Right lobe of liver (tissue), 6 donors: Measurements from ENCODE around the gene MIS18BP1. TPM values are rescaled to one million over a fixed set of nuclear protein-coding genes. Genes with fewer than 3 reads are reported as not detected.
"Not testable (repeated sequence)": the region's sequence is repeated elsewhere in the genome, so short reads cannot be mapped to it uniquely, and the experiment has no call there.

ENCODE experiments used
- ATAC-seq, 4 donors: fragments of 200-7000 bp; cut with Tn5 transposase; one replicate each; pipeline ENCODE4 v1.9.1; 2020; ENCODE audit warnings: mild to moderate bottlenecking in 4 of 4, moderate library complexity in 4 of 4
- DNase-seq, 3 donors: peaks; one replicate each; pipeline ENCODE4 v3.0.0-alpha.2; 2020
- H3K27ac ChIP-seq, 3 donors: fragments of 200-600 bp; one replicate each; pipeline ENCODE4 v1.8.0; 2022
- H3K27me3 ChIP-seq, 2 donors: fragments of 200-600 bp; one replicate each; pipeline ENCODE4 v1.8.0; 2022
- H3K36me3 ChIP-seq, 4 donors: fragments of 200-600 bp; sonication (generic) in 1 of 4; one replicate each; pipeline versions ENCODE4 v1.5.1 to v1.8.0; 2017 to 2022; ENCODE audit warnings: control low read depth in 1 of 4
- H3K4me1 ChIP-seq, 4 donors: fragments of 200-600 bp; sonication (generic) in 1 of 4; one replicate each; pipeline versions ENCODE4 v1.5.1 to v1.8.0; 2017 to 2022; ENCODE audit warnings: control low read depth in 1 of 4
- H3K4me3 ChIP-seq, 3 donors: fragments of 200-600 bp; one replicate each; pipeline ENCODE4 v1.8.0; 2022
- H3K9me3 ChIP-seq, 4 donors: fragments of 200-600 bp; sonication (generic) in 1 of 4; one replicate each; pipeline versions ENCODE4 v1.5.1 to v1.8.0; 2017 to 2022; ENCODE audit warnings: control low read depth in 1 of 4
- CTCF ChIP-seq, 4 donors: fragments of 200-600 bp in 3 of 4; fragments of 450-650 bp in 1 of 4; IDR thresholded peaks; one replicate each; pipeline versions ENCODE4 v1.5.1 to v1.8.0; 2016 to 2022; ENCODE audit warnings: antibody characterized with exemption in 4 of 4, mild to moderate bottlenecking in 2 of 4
- POLR2A ChIP-seq: fragments of 450-650 bp; IDR thresholded peaks from one replicate; pipeline ENCODE4 v1.6.1; 2017; ENCODE audit warnings: antibody characterized with exemption, mild to moderate bottlenecking
- WGBS: methylation state at CpG from one replicate; pipeline ENCODE4 v1.1.6; 2018; ENCODE audit warnings: low coverage, low lambda C conversion rate; ENCODE audit not compliant: insufficient coverage; ENCODE audit errors: missing lambda C conversion rate; 5-methylcytosine and 5-hydroxymethylcytosine counted together
- intact Hi-C, 2 donors: fragments of 100-400 bp; cut with DNase I; formaldehyde crosslinking; loops; one replicate each; pipeline versions ENCODE4 v1.11.2 to v1.14.1; 2022
- total RNA-seq, 6 experiments: library from RNA; depleted of rRNA in 2 of 6; stranded (reverse); fragments of >200 nt in 2 of 6; fragmentation: NEBNext Ultra II Directional in 3 of 6; extraction: Animal tissue kit (Norgen Biotek cat#: 25700) in 3 of 6; gene quantifications; one replicate each; pipeline versions ENCODE4 v1.1.0 to v1.2.4, GENCODE V29; 2016 to 2023
- donor health status: DM: no; HTN: yes; CAD: no.
- donor health status: DM: no; HTN: no; CAD: no.
- donor health status: DM: no; HTN: no; CAD: no.
- donor health status: DM: no; HTN: yes; CAD: no.
- donor health status: DM: no; HTN: yes; CAD: no.

Gene MIS18BP1
- total RNA-seq, 6 experiments from 2014 or later, result 4.6 to 11.0 (median 6.4) TPM

DNA sequence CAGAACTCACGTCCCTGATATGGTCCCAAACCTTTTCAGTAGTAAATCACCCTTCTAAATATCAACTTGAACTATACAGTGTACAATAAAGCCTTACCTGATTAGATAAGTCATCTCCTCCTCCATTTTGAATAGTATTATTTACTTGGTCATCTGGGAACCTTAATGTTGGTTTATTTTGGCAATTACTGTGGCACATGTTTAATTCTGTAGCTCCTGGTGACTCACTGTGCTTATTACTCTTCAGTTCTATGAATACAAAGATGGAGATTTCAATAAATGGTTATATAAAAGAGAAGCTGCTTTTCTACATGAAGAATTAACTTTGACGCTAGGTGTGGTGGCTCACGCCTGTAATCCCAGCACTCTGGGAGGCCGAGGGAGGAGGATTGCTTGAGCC lies 25.4 kb downstream of the MIS18BP1 start:
- Histone ChIP-seq H3K4me3 (no peak overlapping the region), H3K27ac (no peak overlapping the region), H3K36me3 (peaks cover 0 to 5% (median 2%) of the 10 kb centered on the region in 4 donors), H3K9me3 (no peaks in the 10 kb centered on the region), H3K27me3 (no peaks in the 10 kb centered on the region), H3K4me1 (no peaks in the 10 kb centered on the region)
- DNase-seq (no peak), ATAC-seq (no peak)
- TF ChIP-seq POLR2A (no peak), CTCF (IDR thresholded peaks at IDR 0.05) (no peak)
- intact Hi-C loops, result no loop called here
- 93% methylated on average over 4 of the region's 4 CpGs for WGBS

DNA sequence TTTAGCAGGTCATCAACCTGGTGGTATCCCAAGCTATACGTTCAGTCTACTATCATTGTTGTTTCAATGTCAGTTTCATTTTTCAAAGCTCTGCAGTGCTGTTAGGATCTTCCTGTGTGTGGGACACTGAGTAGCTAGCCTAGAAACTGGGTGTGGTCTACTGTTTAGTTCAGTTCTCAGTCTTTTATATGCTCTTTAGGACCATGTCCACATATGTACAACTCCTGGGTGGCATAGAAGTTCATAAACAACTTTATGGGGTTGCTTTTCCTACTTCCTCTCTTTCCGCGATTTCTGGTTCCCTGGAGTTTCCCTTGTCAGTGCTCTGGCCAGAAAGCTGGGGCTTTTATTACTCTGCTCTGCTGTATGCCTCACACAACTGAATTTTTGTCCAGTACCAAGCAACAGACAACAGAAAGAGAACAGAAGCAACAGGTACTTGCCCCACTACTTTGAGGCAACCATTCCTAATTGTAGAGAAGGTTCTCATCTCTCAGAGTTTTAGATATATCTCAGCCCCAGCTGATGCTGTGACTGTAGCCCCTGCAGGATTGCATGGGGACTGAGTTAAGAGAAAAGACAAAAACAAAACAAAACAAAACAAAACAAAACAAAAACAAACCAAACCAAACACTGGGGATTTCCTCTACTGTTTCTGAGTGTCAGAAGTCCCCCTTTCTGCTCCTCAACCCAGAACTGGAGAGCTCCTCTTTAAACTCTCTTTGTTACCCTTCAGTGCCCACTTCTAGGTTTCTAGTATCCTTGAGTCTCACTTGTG lies 30.3 kb downstream of the MIS18BP1 start:
- no peaks in the 10 kb centered on the region for H3K4me1 ChIP-seq
- intact Hi-C loops, result no loop called here
- no peaks in the 10 kb centered on the region for H3K9me3 ChIP-seq
- ATAC-seq (no peak), DNase-seq (no peak)
- TF ChIP-seq CTCF (IDR thresholded peaks at IDR 0.05) (no peak), POLR2A (no peak)
- peaks cover 0 to 5% (median 0%) of the 10 kb centered on the region in 4 donors for H3K36me3 ChIP-seq
- H3K27ac ChIP-seq, result no peak overlapping the region
- 81% methylated on average over 3 of the region's 3 CpGs for WGBS
- H3K27me3 ChIP-seq, result no peaks in the 10 kb centered on the region
- H3K4me3 ChIP-seq, result no peak overlapping the region

DNA sequence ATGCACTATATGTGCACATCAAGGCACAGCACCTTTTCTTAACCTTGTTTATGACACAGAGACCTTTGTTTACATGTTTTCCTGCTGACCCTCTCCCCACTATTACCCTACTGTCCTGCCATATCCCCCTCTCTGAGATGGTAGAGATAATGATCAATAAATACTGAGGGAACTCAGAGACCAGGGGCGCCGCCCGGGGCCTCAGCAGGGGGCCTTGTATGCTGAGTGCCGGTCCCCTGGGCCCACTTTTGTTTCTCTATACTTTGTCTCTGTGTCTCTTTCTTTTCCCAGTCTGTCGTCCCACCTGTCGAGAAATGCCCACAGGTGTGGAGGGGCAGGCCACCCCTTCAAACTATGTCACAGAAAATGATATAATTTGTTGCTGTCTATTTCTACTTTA lies 38.7 kb downstream of the MIS18BP1 start:
- H3K4me3 ChIP-seq, H3K36me3 ChIP-seq, H3K27me3 ChIP-seq, intact Hi-C loops, ATAC-seq, H3K9me3 ChIP-seq, H3K27ac ChIP-seq, H3K4me1 ChIP-seq, DNase-seq: not testable (repeated sequence)
- 86% methylated on average over 6 of the region's 6 CpGs for WGBS

DNA sequence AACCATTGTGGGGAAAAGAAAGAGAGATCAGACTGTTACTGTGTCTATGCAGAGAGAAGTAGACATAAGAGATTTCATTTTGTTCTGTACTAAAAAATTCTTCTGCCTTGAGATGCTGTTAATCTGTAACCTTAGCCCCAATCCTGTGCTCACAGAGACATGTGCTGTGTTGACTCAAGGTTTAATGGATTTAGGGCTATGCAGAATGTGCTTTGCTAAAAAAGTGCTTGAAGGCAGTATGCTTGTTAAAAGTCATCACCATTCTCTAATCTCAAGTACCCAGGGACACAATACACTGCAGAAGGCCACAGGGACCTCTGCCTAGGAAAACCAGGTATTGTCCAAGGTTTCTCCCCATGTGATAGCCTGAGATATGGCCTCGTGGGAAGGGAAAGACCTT lies 39.3 kb downstream of the MIS18BP1 start:
- DNase-seq, H3K4me3 ChIP-seq, intact Hi-C loops, ATAC-seq, H3K27ac ChIP-seq, H3K27me3 ChIP-seq, H3K36me3 ChIP-seq, H3K4me1 ChIP-seq, H3K9me3 ChIP-seq: not testable (repeated sequence)
- WGBS, result 50% methylated on average over 1 of the region's 1 CpG

DNA sequence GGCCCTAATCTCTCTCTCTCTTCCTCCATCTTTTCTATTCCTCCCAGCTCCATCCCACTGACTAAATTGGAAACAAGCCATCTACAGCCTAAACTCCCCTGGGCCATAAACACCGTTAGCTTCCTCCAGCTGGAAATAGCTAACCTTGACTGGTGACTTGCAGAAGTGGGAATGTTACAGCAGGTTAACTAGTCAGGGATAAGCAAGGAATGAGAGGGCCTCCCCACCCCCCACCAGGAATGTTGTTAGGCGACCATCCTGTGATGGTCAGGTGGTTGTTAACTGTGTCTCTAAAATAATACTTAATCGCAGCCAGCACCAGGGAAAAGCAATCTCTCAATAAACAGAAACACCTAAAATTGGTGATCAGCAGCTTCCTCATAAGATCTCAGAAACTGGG lies 40.8 kb downstream of the MIS18BP1 start:
- Histone ChIP-seq H3K9me3 (no peaks in the 10 kb centered on the region), H3K4me1 (no peaks in the 10 kb centered on the region), H3K36me3 (peaks cover 0 to 5% (median 0%) of the 10 kb centered on the region in 4 donors), H3K27ac (no peak overlapping the region), H3K27me3 (no peaks in the 10 kb centered on the region), H3K4me3 (no peak overlapping the region)
- DNase-seq (no peak), ATAC-seq (no peak)
- no peak for TF ChIP-seq POLR2A
- TF ChIP-seq CTCF (IDR thresholded peaks at IDR 0.05), result no peak
- intact Hi-C loops, result no loop called here
- 92% methylated on average over 2 of the region's 3 CpGs for WGBS
